Heart left ventricle (tissue), 16 donors: ENCODE data around the gene SARS1. TPM values are rescaled to one million over a fixed set of nuclear protein-coding genes. Genes with fewer than 3 reads are reported as not detected.

Experiments used
- ATAC-seq, 4 donors: fragments of 200-7000 bp; cut with Tn5 transposase; one replicate each; pipeline ENCODE4 v1.9.1; 2020 to 2022; ENCODE audit warnings: moderate library complexity in 4 of 4, mild to moderate bottlenecking in 3 of 4, moderate number of reproducible peaks in 1 of 4
- DNase-seq, 5 donors: peaks; one replicate each; pipeline ENCODE4 v3.0.0-alpha.2; 2020
- H3K27ac ChIP-seq, 12 donors: fragments of 200-600 bp; sonication (generic) in 4 of 12; one replicate each; pipeline versions ENCODE4 v1.5.0 to v1.8.0; 2016 to 2022; ENCODE audit warnings: mild to moderate bottlenecking in 2 of 12
- H3K27me3 ChIP-seq, 9 donors: fragments of 200-600 bp; sonication (generic) in 2 of 9; one replicate each; pipeline versions ENCODE4 v1.5.1 to v1.8.0; 2016 to 2022; ENCODE audit warnings: mild to moderate bottlenecking in 3 of 9
- H3K36me3 ChIP-seq, 9 donors: fragments of 200-600 bp; sonication (generic) in 2 of 9; one replicate each; pipeline versions ENCODE4 v1.5.0 to v1.8.0; 2018 to 2022; ENCODE audit warnings: mild to moderate bottlenecking in 2 of 9
- H3K4me1 ChIP-seq, 12 donors: fragments of 200-600 bp; sonication (generic) in 4 of 12; one replicate each; pipeline versions ENCODE4 v1.5.0 to v1.8.0; 2016 to 2022; ENCODE audit warnings: mild to moderate bottlenecking in 3 of 12
- H3K4me3 ChIP-seq, 12 donors: fragments of 200-600 bp; sonication (generic) in 4 of 12; one replicate each; pipeline versions ENCODE4 v1.5.0 to v1.8.0; 2017 to 2022; ENCODE audit warnings: mild to moderate bottlenecking in 9 of 12, moderate library complexity in 4 of 12
- H3K9me3 ChIP-seq, 12 donors: fragments of 200-600 bp; sonication (generic) in 4 of 12; one replicate each; pipeline versions ENCODE4 v1.5.0 to v1.8.0; 2016 to 2022; ENCODE audit warnings: mild to moderate bottlenecking in 1 of 12
- CTCF ChIP-seq, 12 donors: fragments of 200-600 bp; sonication (generic) in 4 of 12; IDR thresholded peaks; one replicate each; pipeline versions ENCODE4 v1.5.0 to v1.8.0; 2018 to 2022; ENCODE audit warnings: antibody characterized with exemption in 12 of 12, mild to moderate bottlenecking in 5 of 12
- POLR2A ChIP-seq, 2 donors: fragments of 450-650 bp; IDR thresholded peaks; one replicate each; pipeline ENCODE4 v1.6.1; 2017; ENCODE audit warnings: antibody characterized with exemption in 2 of 2, mild to moderate bottlenecking in 2 of 2, moderate library complexity in 2 of 2
- WGBS, 4 donors: extraction: QIAGEN DNeasy Blood & Tissue Kit in 2 of 4; methylation state at CpG; one replicate each; pipeline versions ENCODE4 v1.1.5 to v1.1.7; 2013 to 2018; 5-methylcytosine and 5-hydroxymethylcytosine counted together
- intact Hi-C, 10 donors: fragments of 100-400 bp; cut with DNase I; formaldehyde crosslinking; loops; one replicate each; pipeline versions ENCODE4 v1.11.1 to v1.14.2; 2022
- polyA plus RNA-seq, 2 donors: library from polyadenylated mRNA; stranded (reverse); fragments of 200-250 nt; gene quantifications; one replicate each; pipeline ENCODE4 v1.2.3, GENCODE V29; 2013
- total RNA-seq, 9 donors: library from RNA; depleted of rRNA in 2 of 9; stranded (reverse); fragments of >200 nt in 2 of 9; fragmentation: NEBNext Ultra II Directional in 3 of 9; extraction: Animal tissue kit (Norgen Biotek cat#: 25700) in 3 of 9; gene quantifications; one replicate each; pipeline versions ENCODE4 v1.1.0 to v1.2.4, GENCODE V29; 2016 to 2023
- donor health status: ischemic (EF 13 %, LVEDD 7.1; RV severe dilation, severe dysfunction).
- donor health status: healthy with polysubstance abuse.
- donor health status: DM: no; HTN: yes; CAD: no.
- donor health status: DM: no; HTN: no; CAD: no.
- donor health status: ischemic (EF 25% LVEDD 6.9; RV normal size, moderate dysfunction).
- donor health status: ischemic (EF 25% LVEDD 5.7; RV mildly dilated, moderate dysfunction).
- donor health status: healthy.
- donor health status: DM: yes; HTN: yes; CAD: no.
- donor health status: ischemic (EF 35%, LVEDD 5.7; RV mildly dilated, moderate dysfunction).
- donor health status: nonischemic (EF 11% LVEDD 7.7; RV severe dilation, severe dysfunction).
- donor health status: DM: yes; HTN: yes; CAD: no.
- donor health status: PGD.
- donor health status: ischemic (EF 29% LVEDD 5.4; RV normal size, mild dysfunction).
- donor health status: nonischemic (EF 23%, LVEDD 6.1; RV moderate dilation, normal function).

The SARS1 gene
- total and polyA plus RNA-seq, 11 donors: 41.1 to 179 (median 102) TPM

GRCh38 chr1:109241344-109241743 is 27.6 kb downstream of the SARS1 start:
- H3K36me3 ChIP-seq: peaks cover 0 to 35% (median 29%) of the 10 kb centered on the region in 9 donors
- intact Hi-C loops: no loop called here
- H3K27me3 ChIP-seq: peaks cover 0 to 3% (median 0%) of the 10 kb centered on the region in 9 donors
- peak overlapping the region in 1 of 12 donors; percentile 68 for H3K27ac ChIP-seq
- 38 to 58% (median 42%) methylated on average over 6 of the region's 6 CpGs for WGBS, 4 donors
- ATAC-seq (peak in 1 of 4 donors; percentile 6), DNase-seq (no peak)
- H3K4me3 ChIP-seq: no peak overlapping the region
- no peaks in the 10 kb centered on the region for H3K9me3 ChIP-seq
- peaks cover 0 to 27% (median 21%) of the 10 kb centered on the region in 12 donors for H3K4me1 ChIP-seq
- TF ChIP-seq POLR2A (IDR thresholded peaks at IDR 0.05) (no peak), CTCF (IDR thresholded peaks at IDR 0.05) (no peak)

GRCh38 chr1:109241841-109242345 is 28.2 kb downstream of the SARS1 start:
- intact Hi-C loops: no loop called here
- H3K36me3 ChIP-seq: peaks cover 0 to 30% (median 24%) of the 10 kb centered on the region in 9 donors
- WGBS, 4 donors: 22 to 28% (median 24%) methylated on average over 8 of the region's 8 CpGs
- TF ChIP-seq POLR2A (IDR thresholded peaks at IDR 0.05) (no peak), CTCF (IDR thresholded peaks at IDR 0.05) (no peak)
- H3K27me3 ChIP-seq: peaks cover 0 to 3% (median 0%) of the 10 kb centered on the region in 9 donors
- no peaks in the 10 kb centered on the region for H3K9me3 ChIP-seq
- peak in 1 of 4 donors; percentile 1 for ATAC-seq
- peaks cover 0 to 27% (median 21%) of the 10 kb centered on the region in 12 donors for H3K4me1 ChIP-seq
- no peak overlapping the region for H3K4me3 ChIP-seq
- no peak overlapping the region for H3K27ac ChIP-seq
- no peak for DNase-seq

GRCh38 chr1:109242387-109242786 is 28.7 kb downstream of the SARS1 start:
- Histone ChIP-seq H3K9me3 (no peaks in the 10 kb centered on the region), H3K27ac (no peak overlapping the region), H3K4me3 (no peak overlapping the region), H3K27me3 (peaks cover 0 to 3% (median 0%) of the 10 kb centered on the region in 9 donors), H3K4me1 (peaks cover 0 to 27% (median 21%) of the 10 kb centered on the region in 12 donors), H3K36me3 (peaks cover 0 to 25% (median 19%) of the 10 kb centered on the region in 9 donors)
- peak in 1 of 5 donors; percentile 46 for DNase-seq
- peak in 2 of 4 donors; percentile 2 to 8 for ATAC-seq
- intact Hi-C loops: no loop called here
- 47 to 61% (median 55%) methylated on average over 7 of the region's 7 CpGs for WGBS, 4 donors
- TF ChIP-seq CTCF (IDR thresholded peaks at IDR 0.05) (no peak), POLR2A (IDR thresholded peaks at IDR 0.05) (no peak)

- peaks cover 0 to 3% (median 0%) of the 10 kb centered on the region in 9 donors for H3K27me3 ChIP-seq
- intact Hi-C loops: no loop called here
- ATAC-seq (no peak), DNase-seq (no peak)
- no peak overlapping the region for H3K4me3 ChIP-seq
- no peak overlapping the region for H3K27ac ChIP-seq
- peaks cover 0 to 27% (median 21%) of the 10 kb centered on the region in 12 donors for H3K4me1 ChIP-seq
- 63 to 79% (median 69%) methylated on average over 4 to 5 of the region's 5 CpGs for WGBS, 4 donors
- TF ChIP-seq POLR2A (IDR thresholded peaks at IDR 0.05) (no peak), CTCF (IDR thresholded peaks at IDR 0.05) (no peak)
- no peaks in the 10 kb centered on the region for H3K9me3 ChIP-seq
- H3K36me3 ChIP-seq: peaks cover 0 to 17% (median 10%) of the 10 kb centered on the region in 9 donors
Measured at GRCh38 chr1:109243221-109243620, 29.5 kb downstream of the SARS1 start.
